ENCODE data around the gene KLHL21.
A peak's percentile ranks its signal among the peaks of the same experiment; 100 is the strongest.
"Not testable (repeated sequence)": the region's sequence is repeated elsewhere in the genome, so short reads cannot be mapped to it uniquely, and the experiment has no call there.

Gene KLHL21

DNA sequence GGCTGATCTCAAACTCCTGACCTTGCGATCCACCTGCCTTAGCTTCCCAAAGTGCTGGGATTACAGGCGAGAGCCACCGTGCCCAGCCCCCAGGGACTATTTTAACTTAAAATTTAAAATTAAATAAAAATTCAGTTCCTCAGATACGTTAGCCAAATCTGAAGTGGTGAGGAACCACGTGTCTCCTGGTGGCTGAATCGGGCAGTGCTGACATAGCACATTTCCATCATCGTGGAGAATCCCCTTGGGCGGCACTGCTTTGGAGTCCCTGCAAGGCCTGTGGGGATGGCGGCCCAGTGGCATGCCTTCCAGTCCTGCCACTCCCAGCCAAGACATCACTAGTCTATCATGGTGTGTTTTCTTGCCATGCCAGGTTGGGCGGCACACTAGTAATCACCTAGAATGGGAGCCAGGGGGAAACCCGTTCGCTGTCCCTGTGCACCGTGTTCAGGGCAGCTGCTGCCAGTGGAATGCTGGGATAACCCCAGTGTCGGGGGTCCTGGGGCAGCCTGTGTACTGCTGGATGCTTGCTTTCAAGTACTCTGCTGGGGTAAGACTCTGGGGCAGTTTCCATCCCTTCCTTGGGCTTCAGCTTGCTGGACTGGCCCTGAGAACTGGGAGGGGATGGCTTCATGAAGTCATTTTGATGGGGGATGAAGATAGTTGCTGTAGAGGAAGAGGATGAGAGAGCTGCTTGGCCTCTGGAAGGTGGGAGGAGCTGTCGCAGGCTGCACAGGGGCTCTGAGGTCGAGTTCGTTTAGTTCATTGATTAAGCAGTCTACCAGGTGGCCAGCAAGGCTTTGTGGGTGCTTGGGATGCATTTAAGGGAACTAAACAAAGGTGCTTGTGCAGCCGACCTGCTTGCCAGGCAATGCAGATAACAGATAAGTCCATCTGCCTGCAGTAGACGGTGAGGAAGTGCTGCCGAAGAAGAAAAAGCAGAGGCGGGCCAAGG lies 18.3 kb downstream of the KLHL21 start:
- peak; percentile 40 for DNase-seq (ENCODE audit: low spot score)

DNA sequence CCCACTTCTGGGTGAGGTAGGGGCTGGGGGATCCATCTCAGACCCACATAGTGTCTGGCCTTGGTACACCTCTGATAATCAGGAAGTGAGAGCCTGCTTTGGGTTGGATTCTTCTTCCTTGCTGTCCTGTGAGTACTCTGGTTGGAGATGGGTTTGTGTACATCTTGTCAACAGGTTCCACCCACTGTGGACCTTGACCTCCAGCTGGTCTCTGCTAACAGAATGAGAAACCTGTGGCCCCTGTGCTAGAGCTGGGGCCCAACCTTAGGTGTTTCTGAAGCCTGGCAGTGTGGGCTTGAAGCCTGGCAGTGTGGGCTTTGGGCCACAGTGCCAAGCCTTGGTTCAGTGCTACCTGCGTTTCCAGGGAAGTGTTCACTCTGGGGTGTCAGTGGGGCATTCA lies 20.3 kb downstream of the KLHL21 start:
- no peak for DNase-seq (ENCODE audit: low spot score)

DNA sequence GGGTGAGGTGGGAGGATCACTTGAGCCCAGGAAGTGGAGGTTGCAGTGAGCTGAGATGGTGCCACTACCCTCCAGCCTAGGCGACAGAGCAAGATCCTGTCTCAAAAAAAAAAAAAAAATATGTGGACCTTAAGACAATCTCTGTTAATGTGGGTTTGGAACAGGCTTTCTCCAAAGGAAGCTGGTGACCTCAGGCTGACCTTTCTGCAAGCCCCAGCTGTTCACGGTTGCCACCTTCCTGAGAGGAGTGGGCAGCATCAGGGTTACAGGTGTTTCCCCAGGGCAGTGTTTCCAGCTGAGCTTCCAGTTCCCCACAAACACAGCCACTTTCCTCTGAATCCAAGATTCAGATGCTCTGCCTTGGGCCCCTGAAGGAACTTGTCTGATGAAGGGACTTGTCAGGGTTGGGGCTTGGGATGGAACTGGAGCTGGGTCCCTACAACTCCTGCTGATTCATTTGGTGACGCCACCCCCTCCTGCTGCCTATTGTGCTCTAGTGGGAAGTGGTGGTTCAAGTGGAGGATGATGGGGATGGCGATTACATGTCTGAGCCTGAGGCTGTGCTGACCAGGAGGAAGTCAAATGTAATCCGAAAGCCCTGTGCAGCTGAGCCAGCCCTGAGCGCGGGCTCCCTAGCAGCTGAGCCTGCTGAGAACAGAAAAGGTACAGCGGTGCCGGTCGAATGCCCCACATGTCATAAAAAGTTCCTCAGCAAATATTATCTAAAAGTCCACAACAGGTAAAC lies 20.9 kb downstream of the KLHL21 start:
- no peak for DNase-seq (ENCODE audit: low spot score)

DNA sequence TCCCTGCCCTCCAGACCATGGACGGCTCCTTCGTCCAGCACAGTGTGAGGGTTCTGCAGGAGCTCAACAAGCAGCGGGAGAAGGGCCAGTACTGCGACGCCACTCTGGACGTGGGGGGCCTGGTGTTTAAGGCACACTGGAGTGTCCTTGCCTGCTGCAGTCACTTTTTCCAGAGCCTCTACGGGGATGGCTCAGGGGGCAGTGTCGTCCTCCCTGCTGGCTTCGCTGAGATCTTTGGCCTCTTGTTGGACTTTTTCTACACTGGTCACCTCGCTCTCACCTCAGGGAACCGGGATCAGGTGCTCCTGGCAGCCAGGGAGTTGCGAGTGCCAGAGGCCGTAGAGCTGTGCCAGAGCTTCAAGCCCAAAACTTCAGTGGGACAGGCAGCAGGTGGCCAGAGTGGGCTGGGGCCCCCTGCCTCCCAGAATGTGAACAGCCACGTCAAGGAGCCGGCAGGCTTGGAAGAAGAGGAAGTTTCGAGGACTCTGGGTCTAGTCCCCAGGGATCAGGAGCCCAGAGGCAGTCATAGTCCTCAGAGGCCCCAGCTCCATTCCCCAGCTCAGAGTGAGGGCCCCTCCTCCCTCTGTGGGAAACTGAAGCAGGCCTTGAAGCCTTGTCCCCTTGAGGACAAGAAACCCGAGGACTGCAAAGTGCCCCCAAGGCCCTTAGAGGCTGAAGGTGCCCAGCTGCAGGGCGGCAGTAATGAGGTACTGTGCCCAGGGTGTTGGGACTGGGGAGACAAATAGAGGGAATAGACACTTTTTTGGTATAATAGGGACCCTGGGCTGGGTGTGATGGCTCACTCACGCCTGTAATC lies 21.9 kb downstream of the KLHL21 start:
- peak; percentile 68 for DNase-seq (ENCODE audit: low spot score)

DNA sequence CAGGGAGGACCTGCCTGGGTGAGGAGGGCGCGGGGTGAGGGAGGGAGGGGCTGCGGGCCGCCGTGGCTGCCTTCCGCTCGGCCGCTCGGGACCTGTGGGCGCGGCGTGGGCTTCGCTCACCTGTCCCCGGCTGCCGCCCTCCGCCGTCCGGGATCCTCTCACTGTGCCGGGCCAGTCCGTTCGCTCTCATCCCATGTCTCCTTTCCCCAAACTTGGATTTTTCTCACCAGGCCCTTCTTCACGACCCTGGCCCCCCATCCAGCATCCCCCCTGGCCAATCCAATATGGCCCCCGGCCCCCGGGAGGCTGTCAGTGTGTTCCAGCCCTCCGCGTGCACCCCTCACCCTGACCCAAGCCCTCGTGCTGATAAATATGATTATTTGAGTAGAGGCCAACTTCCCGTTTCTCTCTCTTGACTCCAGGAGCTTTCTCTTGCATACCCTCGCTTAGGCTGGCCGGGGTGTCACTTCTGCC lies 22.5 kb downstream of the KLHL21 start:
- peak; percentile 30 for DNase-seq (ENCODE audit: low spot score)

DNA sequence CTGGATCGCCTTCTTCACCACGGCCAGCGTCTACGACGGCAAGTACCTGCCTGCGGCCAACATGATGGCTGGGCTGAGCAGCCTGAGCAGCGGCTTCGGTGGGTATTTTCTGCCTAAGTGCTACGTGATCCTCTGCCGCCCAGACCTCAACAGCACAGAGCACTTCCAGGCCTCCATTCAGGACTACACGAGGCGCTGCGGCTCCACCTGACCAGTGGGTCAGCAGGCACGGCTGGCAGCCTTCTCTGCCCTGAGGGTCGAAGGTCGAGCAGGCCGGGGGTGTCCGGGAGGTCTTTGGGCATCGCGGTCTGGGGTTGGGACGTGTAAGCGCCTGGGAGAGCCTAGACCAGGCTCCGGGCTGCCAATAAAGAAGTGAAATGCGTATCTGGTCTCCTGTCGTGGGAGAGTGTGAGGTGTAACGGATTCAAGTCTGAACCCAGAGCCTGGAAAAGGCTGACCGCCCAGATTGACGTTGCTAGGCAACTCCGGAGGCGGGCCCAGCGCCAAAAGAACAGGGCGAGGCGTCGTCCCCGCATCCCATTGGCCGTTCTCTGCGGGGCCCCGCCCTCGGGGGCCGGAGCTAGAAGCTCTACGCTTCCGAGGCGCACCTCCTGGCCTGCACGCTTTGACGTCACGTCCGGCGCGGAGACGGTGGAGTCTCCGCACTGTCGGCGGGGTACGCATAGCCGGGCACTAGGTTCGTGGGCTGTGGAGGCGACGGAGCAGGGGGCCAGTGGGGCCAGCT lies 23.1 kb downstream of the KLHL21 start, which contains the start of gene ZBTB48:
TSS of gene ZBTB48 (plus strand) at position 621 of the 745 bp plus-strand sequence. CDS start 616 bp downstream, outside the sequence.
- DNase-seq (ENCODE audit: low spot score) = peak; percentile 100

DNA sequence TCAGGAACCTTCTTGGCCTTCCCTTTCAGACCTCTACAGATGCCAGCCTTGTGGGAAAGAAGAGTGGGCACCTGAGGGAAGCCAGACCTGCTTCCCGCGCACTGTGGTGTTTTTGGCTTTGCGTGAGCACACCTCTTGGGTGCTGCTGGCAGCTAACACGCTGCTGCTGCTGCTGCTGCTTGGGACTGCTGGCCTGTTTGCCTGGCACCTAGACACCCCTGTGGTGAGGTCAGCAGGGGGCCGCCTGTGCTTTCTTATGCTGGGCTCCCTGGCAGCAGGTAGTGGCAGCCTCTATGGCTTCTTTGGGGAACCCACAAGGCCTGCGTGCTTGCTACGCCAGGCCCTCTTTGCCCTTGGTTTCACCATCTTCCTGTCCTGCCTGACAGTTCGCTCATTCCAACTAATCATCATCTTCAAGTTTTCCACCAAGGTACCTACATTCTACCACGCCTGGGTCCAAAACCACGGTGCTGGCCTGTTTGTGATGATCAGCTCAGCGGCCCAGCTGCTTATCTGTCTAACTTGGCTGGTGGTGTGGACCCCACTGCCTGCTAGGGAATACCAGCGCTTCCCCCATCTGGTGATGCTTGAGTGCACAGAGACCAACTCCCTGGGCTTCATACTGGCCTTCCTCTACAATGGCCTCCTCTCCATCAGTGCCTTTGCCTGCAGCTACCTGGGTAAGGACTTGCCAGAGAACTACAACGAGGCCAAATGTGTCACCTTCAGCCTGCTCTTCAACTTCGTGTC lies 23.9 kb downstream of the KLHL21 start:
- no peak for DNase-seq (ENCODE audit: low spot score)

DNA sequence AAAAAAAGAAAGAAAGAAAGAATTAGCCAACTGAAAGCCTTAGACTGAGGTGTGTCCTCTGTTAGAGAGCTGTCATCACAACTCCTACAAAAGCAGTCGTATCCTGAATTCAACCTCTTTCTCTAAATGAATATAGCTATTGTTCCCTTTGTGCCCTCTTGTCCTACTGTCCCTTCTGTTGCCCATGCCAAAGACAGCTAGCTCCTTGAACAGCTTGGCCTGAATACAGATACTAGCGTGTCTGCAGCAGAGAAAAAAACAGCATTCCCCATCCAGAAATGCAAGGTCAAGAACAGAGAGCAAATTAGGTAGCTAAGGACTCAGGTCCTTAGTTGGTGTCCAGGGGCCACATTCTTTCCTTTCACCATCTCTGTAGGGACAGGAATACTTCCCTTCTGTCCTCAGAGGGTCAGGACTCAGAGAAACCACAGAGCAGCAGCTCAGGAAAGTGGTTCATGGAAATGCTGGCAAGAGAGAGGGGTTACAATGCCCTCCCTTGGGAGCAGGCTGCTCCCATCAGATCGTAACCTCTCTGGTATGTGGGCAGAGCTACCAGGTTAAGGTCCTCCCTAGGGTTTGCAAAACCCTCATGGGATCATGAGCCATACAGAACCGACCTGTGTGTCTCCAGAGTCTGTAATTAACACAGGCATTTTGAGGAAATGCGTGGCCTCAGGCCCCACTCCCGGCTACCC lies 24.7 kb downstream of the KLHL21 start:
- peak; percentile 59 for DNase-seq (ENCODE audit: low spot score)

DNA sequence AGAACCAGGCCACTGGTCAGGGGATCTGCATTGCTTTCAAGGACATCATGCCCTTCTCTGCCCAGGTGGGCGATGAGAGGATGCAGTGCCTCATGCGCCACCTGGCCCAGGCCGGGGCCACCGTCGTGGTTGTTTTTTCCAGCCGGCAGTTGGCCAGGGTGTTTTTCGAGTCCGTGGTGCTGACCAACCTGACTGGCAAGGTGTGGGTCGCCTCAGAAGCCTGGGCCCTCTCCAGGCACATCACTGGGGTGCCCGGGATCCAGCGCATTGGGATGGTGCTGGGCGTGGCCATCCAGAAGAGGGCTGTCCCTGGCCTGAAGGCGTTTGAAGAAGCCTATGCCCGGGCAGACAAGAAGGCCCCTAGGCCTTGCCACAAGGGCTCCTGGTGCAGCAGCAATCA lies 27.9 kb downstream of the KLHL21 start:
- no peak for DNase-seq (ENCODE audit: low spot score)

DNA sequence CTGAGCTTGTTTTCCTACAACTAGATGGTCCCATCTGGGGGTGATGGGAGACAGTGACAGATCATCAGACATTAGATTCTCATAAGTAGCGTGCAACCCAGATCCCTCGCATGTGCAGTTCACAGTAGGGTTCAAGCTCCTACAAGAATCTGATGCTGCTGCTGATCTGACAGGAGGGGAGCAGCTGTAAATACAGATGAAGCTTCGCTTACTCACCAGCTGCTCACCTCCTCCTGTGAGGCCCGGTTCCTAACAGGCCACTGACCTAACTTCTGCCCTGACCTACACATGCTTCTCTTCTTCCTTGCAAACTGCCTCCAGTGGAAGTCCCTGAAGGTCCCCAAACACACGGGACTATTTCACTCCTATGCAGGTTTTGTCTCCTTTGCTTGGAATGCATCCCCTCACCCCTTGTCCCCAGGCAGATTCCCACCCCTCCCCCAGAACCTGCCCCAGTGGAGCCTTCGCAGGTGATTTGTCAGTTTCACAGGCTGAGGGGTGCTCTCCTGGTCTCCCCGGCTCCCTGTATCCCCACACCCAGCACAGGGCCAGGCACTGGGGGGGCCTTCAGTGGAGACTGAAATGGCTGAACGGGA lies 28.5 kb downstream of the KLHL21 start:
- DNase-seq (ENCODE audit: low spot score) = no peak

DNA sequence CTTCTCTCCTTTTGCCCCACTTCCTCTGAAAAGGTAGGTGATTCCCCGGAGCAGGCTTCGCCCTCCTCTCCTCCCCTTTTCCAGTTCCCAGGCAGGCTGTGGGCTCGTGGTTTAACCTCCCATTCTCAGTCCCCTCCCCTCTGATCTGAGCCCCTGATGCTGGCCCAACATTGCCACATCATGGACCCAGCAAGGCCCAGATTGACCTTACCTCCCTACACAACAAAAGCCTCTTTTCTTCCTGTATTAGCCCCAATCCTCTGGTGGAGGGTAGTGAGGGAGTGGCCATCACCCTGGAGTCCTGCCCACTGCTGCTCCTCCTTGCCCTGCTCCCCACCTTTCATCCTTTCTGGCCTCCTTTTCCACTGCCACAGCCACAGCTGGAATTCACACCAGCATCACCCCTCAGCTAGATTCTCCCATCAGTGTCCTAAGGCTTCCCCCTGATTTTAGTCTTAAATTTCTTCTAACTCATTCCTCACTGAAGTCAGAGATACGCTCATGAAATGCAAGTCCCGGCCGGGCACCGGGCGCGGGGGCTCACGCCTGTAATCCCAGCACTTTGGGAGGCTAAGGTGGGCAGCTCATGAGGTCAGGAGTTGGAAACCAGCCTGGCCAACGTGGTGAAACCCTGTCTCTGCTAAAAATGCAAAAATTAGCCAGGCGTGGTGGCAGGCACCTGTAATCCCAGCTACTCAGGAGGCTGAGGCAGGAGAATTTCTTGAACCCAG lies 29.9 kb downstream of the KLHL21 start:
- no peak for DNase-seq (ENCODE audit: low spot score)

DNA sequence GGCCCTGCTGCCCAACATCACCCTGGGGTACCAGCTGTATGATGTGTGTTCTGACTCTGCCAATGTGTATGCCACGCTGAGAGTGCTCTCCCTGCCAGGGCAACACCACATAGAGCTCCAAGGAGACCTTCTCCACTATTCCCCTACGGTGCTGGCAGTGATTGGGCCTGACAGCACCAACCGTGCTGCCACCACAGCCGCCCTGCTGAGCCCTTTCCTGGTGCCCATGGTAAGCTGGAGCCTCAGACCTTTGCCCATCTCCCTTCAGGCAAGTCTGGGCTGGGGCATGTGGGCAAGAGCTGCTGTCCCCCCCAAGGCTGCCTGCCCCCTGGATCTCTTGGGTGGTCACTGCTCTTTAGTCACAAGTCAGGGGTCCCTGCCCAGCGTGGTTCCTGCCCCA lies 31.7 kb downstream of the KLHL21 start:
- no peak for DNase-seq (ENCODE audit: low spot score)

DNA sequence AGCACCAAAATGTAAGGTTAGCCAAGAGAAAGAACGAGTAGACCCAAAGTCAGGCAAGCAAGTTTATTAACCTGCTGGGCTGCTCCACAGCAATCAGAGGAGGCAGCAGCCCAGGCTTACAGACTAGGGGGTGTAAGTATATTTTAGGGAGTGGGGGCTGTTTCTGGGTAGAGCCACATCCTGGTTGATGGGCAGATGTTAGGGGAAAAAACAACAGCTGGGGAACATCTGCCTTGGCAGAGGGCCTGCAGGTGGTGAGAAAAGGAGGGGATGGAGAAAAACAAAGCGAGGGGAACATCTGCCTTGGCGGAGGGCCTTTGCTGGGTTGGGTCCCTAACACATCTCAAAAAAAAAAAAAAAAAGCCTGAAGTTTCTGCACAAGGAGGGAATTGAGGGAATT lies 32.6 kb downstream of the KLHL21 start:
- no peak for DNase-seq (ENCODE audit: low spot score)

DNA sequence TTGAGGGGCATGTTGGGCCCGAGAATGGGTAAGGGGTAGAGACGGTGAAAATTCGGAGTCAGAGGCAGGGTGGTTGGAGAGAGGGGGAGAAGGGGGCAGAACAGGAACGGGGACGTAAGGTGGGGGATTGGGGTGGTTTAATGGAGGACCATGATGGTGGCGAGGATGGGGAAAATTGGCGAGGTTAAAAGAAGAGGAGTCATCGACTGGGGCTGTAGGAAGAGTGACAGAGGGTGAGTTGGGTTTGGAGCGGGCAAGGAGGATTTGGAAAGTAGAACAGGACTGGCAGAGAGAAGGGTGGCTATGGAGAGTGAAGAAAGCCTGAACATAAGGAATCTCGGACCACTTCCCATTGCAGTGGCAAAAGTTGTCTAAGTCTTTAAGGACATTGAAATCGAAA lies 33.6 kb downstream of the KLHL21 start:
- DNase-seq (ENCODE audit: low spot score) = no peak

DNA sequence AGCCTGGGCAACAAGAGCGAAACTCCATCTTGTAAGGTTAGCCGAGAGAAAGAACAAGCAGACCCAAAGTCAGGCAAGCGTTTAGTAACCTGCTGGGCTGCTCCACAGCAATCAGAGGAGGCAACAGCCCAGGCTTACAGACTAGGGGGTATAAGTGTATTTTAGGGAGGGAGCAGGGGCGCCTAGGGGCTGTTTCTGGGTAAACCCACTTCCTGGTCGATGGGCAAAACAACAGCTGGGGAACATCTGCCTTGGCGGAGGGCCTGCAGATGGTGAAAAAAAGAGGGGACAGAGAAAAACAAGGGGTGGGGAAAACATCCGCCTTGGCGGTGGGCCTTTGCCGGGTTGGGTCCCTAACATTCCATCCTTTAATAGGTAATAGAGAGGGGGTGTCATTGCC lies 42.4 kb downstream of the KLHL21 start:
- no peak for DNase-seq (ENCODE audit: low spot score)

DNA sequence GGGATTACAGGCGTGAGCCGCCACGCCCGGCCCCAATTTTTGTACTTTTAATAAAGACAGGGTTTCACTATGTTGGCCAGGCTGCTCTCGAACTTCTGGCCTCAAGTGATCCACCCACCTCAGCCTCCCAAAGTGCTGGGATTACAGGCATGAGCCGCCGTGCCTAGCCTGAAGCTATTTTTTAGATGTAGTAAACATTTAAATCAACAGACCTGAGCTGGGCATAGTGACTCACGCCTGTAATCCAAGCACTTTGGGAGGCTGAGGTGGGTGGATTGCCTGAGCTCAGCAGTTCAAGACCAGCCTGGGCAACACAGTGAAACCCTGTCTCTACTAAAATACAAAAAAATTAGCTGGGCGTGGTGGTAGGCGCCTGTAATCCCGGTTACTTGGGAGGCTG lies 43.5 kb downstream of the KLHL21 start:
- not testable (repeated sequence) for DNase-seq (ENCODE audit: low spot score)

DNA sequence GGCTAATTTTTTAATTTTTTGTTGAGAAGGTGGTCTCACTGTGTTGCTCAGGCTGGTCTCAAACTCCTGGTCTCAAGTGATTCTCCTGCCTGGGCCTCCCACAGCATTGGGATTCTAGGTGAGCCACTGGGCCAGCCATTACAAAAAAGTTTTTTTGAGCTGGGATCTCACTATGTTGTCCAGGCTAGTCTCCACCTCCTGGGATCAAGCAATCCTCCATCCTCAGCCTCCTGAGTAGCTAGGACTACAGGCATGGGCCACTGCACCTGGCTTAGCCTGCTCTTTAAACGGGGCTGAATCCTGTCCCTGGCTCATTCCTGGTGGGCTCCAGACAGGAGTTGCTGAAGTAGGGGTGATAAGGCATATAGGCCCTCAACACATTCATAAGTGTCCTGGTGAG lies 45.1 kb downstream of the KLHL21 start:
- no peak for DNase-seq (ENCODE audit: low spot score)

DNA sequence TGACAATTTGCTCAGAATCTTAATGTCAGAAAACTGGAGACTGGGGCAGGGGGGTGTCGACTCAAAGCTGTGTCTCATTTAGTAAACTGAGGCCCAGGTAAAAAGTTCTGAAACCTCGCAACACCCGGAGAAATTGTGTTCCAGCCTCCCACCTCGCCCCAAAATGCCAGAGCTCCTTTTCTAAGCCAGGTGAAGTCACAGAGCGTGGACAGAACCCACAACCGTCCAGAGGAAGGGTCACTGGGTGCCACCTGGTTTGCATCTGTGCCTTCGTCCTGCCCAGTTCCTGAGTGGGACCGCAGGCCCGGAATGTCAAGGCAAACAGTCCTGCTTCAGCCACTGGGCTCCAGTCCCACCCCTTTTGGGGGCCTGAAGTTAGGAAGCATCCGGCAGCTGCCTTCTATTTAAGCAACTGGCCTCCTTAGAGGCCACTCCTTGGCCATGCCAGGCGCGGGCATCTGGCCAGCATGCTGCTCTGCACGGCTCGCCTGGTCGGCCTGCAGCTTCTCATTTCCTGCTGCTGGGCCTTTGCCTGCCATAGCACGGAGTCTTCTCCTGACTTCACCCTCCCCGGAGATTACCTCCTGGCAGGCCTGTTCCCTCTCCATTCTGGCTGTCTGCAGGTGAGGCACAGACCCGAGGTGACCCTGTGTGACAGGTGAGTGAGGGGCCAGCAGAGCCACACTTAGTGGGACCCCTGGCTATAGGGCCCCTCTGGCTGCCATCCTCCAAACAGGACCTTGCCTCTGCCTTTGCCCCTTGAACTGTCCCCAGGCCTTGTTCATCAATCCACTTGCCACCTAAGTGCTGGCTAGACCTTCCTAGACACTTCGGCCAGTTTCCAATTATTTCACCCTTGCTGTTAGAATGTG lies 47.5 kb downstream of the KLHL21 start, which contains the start of gene TAS1R1:
TSS of gene TAS1R1 (plus strand) at position 401 of the 872 bp plus-strand sequence. CDS start at position 468, 67 bp downstream.
- no peak for DNase-seq (ENCODE audit: low spot score)
